ENCODE results near the gene CLN6. TPM values are rescaled to one million over a fixed set of nuclear protein-coding genes. Genes with fewer than 3 reads are reported as not detected.
A peak's percentile ranks its signal among the peaks of the same experiment; 100 is the strongest.

CLN6 gene
- total RNA-seq, 1 experiment from 2014 or later, result 31.4 TPM

- TF ChIP-seq, protein P1, sequence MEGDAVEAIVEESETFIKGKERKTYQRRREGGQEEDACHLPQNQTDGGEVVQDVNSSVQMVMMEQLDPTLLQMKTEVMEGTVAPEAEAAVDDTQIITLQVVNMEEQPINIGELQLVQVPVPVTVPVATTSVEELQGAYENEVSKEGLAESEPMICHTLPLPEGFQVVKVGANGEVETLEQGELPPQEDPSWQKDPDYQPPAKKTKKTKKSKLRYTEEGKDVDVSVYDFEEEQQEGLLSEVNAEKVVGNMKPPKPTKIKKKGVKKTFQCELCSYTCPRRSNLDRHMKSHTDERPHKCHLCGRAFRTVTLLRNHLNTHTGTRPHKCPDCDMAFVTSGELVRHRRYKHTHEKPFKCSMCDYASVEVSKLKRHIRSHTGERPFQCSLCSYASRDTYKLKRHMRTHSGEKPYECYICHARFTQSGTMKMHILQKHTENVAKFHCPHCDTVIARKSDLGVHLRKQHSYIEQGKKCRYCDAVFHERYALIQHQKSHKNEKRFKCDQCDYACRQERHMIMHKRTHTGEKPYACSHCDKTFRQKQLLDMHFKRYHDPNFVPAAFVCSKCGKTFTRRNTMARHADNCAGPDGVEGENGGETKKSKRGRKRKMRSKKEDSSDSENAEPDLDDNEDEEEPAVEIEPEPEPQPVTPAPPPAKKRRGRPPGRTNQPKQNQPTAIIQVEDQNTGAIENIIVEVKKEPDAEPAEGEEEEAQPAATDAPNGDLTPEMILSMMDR (IDR thresholded peaks at IDR 0.05; ENCODE audit: unreplicated experiment), result no peak
- Mint-ChIP-seq H3K27me3 (ENCODE audit: insufficient read depth, unreplicated experiment) (no peaks in the 10 kb centered on the region), H3K36me3 (ENCODE audit: insufficient read depth, unreplicated experiment) (peaks cover 6% of the 10 kb centered on the region), H3K9me3 (ENCODE audit: unreplicated experiment) (no peaks in the 10 kb centered on the region), H3K27ac (ENCODE audit: low read depth, unreplicated experiment) (peak within 1 kb of the TSS; percentile 99), H3K4me3 (ENCODE audit: unreplicated experiment) (peak within 1 kb of the TSS; percentile 85), H3K4me1 (ENCODE audit: insufficient read depth, unreplicated experiment) (peaks cover 55% of the 10 kb centered on the region)
- intact Hi-C loops (cut with micrococcal nuclease), result loop anchor here (1.0 kb wide), 2 partner anchors 20 to 24 kb away; no protein-coding TSS in a partner anchor
- ChIA-PET CTCF (interaction anchor here (3.2 kb wide), 1 partner anchor 25 kb away, joined by 16 read pairs; no protein-coding TSS in a partner anchor), POLR2A (interaction anchor here (0.6 to 16.2 kb wide), 25 partner anchors 7 to 1177 kb away, joined by 3 to 415 read pairs (median 4); partner anchors contain the start of gene CLN6)
- BruUV-seq (replicated peaks), result no TSS peak
- peak; percentile 92 for DNase-seq (ENCODE audit: unreplicated experiment)
Measured at GRCh38 chr15:68277603-68278344, 48.2 kb upstream of the CLN6 start, which contains the start of gene FEM1B. FEM1B (plus strand) TSS chr15:68277745; CDS start chr15:68278418, 673 bp downstream.

DNA sequence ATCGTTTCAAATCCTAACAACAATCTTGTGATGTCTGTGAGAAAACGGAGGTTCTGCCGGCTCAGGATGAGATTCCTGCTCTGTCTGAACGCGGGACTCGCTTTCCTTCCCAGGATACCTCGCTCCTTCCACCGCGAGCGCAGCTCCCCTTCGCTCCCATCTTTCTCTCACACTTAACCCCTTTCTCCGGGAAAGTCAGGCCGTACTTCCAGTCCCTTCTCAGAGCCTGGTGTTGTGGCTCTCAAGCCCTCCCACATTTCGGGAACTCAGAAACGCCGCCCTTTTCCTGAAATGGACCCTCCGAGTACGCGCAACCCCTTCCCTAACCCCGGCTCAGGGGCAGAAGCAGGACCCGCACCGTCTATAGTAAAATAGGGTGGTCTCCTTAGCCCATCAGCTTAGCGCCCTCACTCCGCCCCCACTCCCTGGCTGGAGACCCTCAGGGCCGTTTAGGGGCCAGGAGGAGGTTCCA is 47.6 kb upstream of the CLN6 start:
- H3K4me1 Mint-ChIP-seq (ENCODE audit: insufficient read depth, unreplicated experiment), result peaks cover 59% of the 10 kb centered on the region
- CTCF ChIA-PET, result interaction anchor here (0.7 to 3.2 kb wide), 2 partner anchors 24 to 26 kb away, joined by 3 to 16 read pairs; no protein-coding TSS in a partner anchor
- H3K27me3 Mint-ChIP-seq (ENCODE audit: insufficient read depth, unreplicated experiment), result no peaks in the 10 kb centered on the region
- no TSS peak for BruUV-seq (replicated peaks)
- no peaks in the 10 kb centered on the region for H3K9me3 Mint-ChIP-seq (ENCODE audit: unreplicated experiment)
- TF ChIP-seq, protein P1 (IDR thresholded peaks at IDR 0.05; ENCODE audit: unreplicated experiment), result no peak
- intact Hi-C loops (cut with micrococcal nuclease), result loop anchor here (1.0 kb wide), 1 partner anchor 24 kb away; no protein-coding TSS in a partner anchor
- H3K36me3 Mint-ChIP-seq (ENCODE audit: insufficient read depth, unreplicated experiment), result peaks cover 6% of the 10 kb centered on the region
- POLR2A ChIA-PET, result interaction anchor here (0.6 to 16.2 kb wide), 21 partner anchors 6 to 1027 kb away, joined by 3 to 415 read pairs (median 6); partner anchors contain the start of gene CLN6
- H3K4me3 Mint-ChIP-seq (ENCODE audit: unreplicated experiment), result peak overlapping the region; percentile 85
- peak overlapping the region; percentile 99 for H3K27ac Mint-ChIP-seq (ENCODE audit: low read depth, unreplicated experiment)
- DNase-seq (ENCODE audit: unreplicated experiment), result no peak

DNA sequence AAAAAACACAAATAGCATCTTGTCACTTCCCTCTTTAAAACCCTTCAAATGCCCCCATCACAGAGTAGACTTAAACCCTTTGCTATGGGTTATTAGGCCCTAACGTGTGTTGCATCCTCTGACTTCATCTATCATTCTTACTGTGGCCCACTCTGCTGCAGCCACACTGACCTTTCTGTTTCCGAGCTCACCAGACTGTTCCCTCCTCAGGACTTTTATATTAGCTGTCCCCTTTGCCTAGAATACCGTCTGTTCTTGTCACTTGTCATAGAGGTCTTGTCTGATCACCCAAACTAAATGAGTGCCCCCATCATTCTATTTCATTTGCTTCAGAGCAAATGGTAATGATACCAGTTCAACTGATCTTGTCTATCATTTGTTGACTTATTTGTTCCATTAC is 47.1 kb upstream of the CLN6 start:
- peaks cover 59% of the 10 kb centered on the region for H3K4me1 Mint-ChIP-seq (ENCODE audit: insufficient read depth, unreplicated experiment)
- CTCF ChIA-PET, result interaction anchor here (0.7 to 1.5 kb wide), 3 partner anchors 12 to 273 kb away, joined by 3 read pairs; no protein-coding TSS in a partner anchor
- POLR2A ChIA-PET, result interaction anchor here (0.6 to 16.2 kb wide), 13 partner anchors 6 to 1028 kb away, joined by 3 to 415 read pairs (median 9); no protein-coding TSS in a partner anchor
- peaks cover 6% of the 10 kb centered on the region for H3K36me3 Mint-ChIP-seq (ENCODE audit: insufficient read depth, unreplicated experiment)
- no peaks in the 10 kb centered on the region for H3K27me3 Mint-ChIP-seq (ENCODE audit: insufficient read depth, unreplicated experiment)
- peak overlapping the region; percentile 99 for H3K27ac Mint-ChIP-seq (ENCODE audit: low read depth, unreplicated experiment)
- TF ChIP-seq, protein P1 (IDR thresholded peaks at IDR 0.05; ENCODE audit: unreplicated experiment), result no peak
- H3K9me3 Mint-ChIP-seq (ENCODE audit: unreplicated experiment), result no peaks in the 10 kb centered on the region
- BruUV-seq (replicated peaks), result no TSS peak
- no peak for DNase-seq (ENCODE audit: unreplicated experiment)
- intact Hi-C loops (cut with micrococcal nuclease), result loop anchor here (1.0 kb wide), 1 partner anchor 23 kb away; no protein-coding TSS in a partner anchor
- H3K4me3 Mint-ChIP-seq (ENCODE audit: unreplicated experiment), result peak overlapping the region; percentile 85
